Glomerular visceral epithelial cell (primary cell): Measurements from ENCODE around the gene SEMA3E.
"Not testable (repeated sequence)": the region's sequence is repeated elsewhere in the genome, so short reads cannot be mapped to it uniquely, and the experiment has no call there.

Experiments used
- DNase-seq: peaks from one replicate; pipeline ENCODE4 v3.0.0-alpha.2; 2016; ENCODE audit errors: extremely low spot score

Gene SEMA3E

DNA sequence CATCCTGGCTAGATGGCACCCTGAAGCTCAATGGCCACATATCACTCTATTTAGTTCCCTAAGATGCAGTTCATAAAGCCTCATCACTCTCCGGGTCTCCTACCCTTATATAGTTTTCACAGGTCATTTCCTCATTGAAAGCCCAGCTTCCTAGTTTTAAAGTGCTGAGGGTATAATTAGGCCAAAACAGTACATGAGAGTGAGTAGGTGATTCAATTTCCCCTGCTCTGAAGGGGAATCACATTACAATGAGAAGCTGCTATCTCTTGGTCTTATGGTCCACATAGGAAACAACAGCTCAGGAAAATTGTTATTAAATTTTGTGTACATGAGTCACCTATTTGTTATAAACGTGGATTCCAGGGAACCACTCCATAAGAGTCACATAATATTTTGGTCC, 162.0 kb downstream of the SEMA3E start:
- DNase-seq, result no peak

DNA sequence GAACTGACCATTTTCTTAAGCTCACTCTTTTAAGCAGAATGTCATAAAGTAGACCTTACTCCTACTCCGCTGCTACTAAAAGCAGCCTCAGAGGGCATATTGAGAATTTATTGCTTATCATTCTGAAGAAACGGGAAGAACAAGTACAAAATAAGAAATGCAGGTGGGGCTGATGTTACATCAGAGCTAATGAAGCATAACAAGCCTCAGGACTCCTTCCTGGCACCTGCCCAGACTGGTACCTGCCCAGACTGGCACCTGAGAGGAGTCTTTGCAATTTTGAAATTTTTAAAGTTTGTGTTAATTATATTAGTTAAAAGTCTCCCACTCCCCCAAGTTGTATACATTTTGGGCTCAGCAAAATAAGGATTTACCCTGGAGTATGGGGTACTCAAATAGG, 162.4 kb downstream of the SEMA3E start:
- no peak for DNase-seq

GRCh38 chr7:83484826-83485225, 164.1 kb downstream of the SEMA3E start:
- DNase-seq, result no peak

DNA sequence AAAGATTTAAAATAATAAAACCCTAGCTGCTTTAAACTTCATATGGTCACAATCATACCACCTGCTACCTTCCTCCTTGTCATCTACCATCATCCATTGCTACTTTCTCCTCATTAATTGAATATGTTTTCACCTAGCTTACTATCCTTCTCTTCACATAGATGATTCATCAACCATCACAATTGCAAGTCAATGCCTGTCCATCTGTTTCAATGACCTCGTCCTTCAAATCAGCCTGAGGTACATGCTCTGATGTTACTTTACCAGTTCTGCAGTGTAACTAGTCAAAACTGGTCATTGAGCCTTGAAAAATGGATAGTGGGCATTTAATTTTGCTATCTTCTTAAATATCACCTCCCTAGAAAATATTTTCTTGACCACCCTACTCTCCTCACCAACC, 164.7 kb downstream of the SEMA3E start:
- peak; percentile 17 for DNase-seq

DNA sequence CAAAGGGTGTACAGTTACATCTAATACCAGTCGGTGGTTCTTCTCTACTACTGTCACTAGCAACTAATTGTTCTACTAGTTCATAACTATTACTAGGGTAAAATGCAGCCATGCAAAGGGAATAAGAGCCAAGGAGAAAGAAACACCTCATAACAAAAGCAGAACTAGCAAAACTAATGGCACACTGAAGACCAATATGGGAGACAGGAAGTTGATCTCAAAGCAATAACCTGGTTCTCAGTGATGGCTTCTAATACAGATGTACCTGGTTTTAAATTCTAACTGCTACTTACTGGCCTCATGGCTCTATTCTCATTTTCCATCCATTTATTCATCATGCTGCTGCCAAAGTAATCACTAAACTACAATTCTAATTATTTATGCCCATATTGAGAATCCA, 170.3 kb downstream of the SEMA3E start:
- no peak for DNase-seq

DNA sequence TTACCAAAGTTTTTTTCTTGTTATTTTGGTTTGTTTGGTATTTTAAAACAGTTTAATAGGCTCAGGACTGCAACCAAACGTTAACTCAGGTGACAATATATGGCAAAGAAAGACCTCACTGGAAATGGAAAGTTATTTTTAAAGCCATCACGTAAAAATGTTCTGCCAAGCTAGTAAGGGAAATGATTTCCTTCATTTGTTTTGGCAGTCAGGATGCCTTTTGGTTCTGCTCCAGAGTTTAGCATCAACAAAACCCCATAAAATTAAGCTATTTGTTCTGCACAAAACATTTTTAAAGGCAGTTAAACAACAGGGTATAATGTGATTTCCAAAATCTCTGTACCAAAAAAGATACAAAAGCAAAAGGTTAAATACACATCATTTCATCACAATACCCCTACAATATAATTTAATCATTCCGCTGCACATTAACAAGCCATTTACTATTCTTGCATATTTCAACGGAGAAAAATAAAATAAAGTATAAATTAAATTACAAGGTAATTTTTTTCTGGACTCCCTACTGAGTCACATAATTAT, 172.4 kb downstream of the SEMA3E start:
- DNase-seq, result no peak

- no peak for DNase-seq
Measured at GRCh38 chr7:83475420-83475819, 173.5 kb downstream of the SEMA3E start.

GRCh38 chr7:83472376-83472775, 176.6 kb downstream of the SEMA3E start:
- DNase-seq, result no peak

DNA sequence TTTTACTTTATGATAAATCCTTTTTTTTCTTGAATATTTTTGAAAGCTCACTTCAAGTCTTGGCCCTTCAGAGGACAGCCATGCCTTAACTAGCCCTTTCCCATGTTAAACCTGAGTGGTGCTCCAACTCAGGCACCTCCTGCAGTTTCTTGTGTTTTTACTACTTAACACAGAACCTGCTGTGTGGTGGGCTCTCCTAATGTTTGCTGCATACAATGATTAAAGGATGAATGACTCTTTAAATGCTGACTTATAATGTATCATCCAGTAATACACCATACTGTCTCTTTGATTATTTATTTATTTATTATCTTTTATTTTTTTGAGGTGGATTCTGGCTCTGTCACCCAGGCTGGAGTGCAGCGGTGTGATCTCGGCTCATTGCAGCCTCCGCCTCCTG, 179.4 kb downstream of the SEMA3E start:
- DNase-seq, result peak; percentile 3

- DNase-seq, result peak; percentile 6
Measured at GRCh38 chr7:83469076-83469475, 179.9 kb downstream of the SEMA3E start.

GRCh38 chr7:83468251-83468739, 180.6 kb downstream of the SEMA3E start:
- peak; percentile 98 for DNase-seq

- DNase-seq, result no peak
Measured at GRCh38 chr7:83467493-83467892, 181.4 kb downstream of the SEMA3E start.

DNA sequence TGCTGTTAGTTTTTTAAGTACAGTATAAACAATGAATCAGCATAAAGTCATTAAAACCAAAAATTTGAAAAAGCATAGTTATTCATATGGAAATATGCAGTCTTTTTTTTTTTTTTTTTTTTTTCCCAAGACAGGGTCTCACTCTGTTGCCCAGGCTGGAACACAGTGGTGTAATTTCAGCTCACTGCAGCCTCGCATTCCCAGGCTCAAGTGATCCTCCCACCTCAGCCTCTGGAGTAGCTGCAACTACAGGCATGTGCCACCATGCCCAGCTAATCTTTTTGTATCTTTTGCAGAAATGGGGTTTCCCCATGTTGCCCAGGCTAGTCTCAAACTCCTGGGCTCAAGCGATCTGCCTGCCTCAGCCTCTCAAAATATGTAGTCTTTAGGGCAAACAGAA, 182.0 kb downstream of the SEMA3E start:
- DNase-seq, result no peak

DNA sequence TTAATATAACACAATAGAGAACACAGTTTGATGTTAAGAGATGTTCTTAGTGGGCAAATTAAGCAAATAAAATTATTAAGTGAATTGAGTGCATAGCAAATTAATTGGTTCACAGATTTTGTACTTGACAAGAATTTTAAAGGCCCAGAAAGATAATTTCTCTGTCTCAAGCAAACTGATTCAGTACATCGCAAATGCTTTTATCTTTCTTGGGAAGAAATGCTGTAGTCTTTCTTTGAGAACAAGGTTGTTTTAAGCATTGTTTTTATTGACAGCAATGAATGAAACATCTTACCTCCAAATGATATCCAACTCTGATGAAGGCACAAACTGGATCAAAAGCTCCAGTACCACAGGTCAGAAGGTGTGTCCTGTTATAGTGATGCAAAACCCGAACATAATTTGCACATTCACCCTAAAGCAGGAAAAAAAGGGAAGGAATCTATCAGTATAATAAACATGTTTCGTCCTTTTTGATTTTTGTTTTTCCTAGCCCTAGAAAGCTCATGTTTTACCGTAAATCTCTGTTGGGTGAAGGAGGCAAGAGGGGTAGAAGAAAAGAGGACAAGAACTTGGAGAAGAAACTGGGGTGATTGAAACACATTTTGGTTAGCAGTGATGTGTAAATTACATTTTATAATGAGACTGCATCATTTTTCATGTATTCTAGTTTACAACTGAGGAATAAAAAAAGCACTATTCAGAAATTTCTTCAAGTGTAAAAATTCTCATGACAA, 182.6 kb downstream of the SEMA3E start:
- no peak for DNase-seq

- DNase-seq, result no peak
Measured at GRCh38 chr7:83465643-83466042, 183.3 kb downstream of the SEMA3E start.

DNA sequence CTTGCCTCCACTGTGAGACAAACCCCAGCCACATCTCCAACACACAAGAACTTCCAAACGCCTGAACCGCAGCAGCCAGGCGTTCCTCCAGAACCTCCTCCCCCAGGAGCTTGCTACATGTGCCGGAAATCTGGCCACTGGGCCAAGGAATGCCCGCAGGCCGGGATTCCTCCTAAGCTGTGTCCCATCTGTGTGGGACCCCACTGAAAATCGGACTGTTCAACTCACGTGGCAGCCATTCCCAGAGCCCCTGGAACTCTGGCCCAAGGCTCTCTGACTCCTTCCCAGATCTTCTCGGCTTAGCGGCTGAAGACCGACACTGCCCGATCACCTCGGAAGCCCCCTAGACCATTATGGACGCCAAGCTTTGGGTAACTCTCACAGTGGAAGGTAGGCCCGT, 187.1 kb downstream of the SEMA3E start:
- DNase-seq, result not testable (repeated sequence)

DNA sequence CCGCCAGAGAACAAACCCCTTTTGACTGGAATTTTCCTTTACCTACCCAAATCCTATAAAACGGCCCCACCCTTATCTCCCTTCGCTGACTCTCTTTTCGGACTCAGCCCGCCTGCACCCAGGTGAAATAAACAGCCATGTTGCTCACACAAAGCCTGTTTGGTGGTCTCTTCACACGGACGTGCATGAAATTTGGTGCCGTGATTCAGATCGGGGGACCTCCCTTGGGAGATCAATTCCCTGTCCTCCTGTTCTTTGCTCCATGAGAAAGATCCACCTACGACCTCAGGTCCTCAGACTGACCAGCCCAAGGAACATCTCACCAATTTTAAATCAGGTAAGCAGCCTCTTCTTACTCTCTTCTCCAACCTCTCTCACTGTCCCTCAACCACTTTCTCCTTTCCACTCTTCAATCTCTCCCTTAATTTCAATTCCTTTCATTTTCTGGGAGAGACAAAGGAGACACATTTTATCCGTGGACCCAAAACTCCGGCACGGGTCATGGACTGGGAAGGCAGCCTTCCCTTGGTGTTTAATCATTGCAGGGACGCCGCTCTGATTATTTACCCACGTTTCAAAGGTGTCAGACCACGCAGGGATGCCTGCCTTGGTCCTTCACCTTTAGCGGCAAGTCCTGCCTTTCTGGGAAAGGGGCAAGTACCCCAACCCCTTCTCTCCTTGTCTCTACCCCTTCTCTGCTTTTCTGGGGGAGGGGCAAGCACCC, 188.8 kb downstream of the SEMA3E start:
- not testable (repeated sequence) for DNase-seq

GRCh38 chr7:83459101-83459929, 189.6 kb downstream of the SEMA3E start:
- not testable (repeated sequence) for DNase-seq

GRCh38 chr7:83457022-83457892, 191.7 kb downstream of the SEMA3E start:
- DNase-seq, result no peak

DNA sequence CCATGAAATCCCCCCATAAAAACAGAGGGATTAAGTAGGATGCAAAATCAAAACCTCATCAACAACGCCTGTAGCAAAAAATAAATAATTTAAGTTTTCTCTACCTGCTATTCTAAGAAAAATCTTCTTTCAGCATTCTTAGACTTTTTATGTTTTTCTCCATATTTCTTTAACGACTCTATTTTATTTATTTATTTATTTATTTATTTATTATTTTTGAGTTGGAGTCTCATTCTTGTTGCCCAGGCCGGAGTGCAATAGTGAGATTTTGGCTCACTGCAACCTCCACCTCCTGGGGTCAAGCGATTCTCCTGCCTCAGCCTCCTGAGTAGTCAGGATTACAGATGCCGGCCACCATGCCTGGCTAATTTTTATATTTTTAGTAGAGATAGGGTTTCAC, 192.5 kb downstream of the SEMA3E start:
- DNase-seq, result no peak

GRCh38 chr7:83455612-83456011, 193.3 kb downstream of the SEMA3E start:
- DNase-seq, result no peak
